GM12892 (cell line): ENCODE results near the gene ADO.

Experiments used
- POLR2A ChIP-seq: IDR thresholded peaks from 2 replicates; pipeline ENCODE4 v1.6.1; 2011; ENCODE audit warnings: low read depth, low read length, control low read depth
- POLR2AphosphoS5 ChIP-seq: IDR thresholded peaks from 2 replicates; pipeline ENCODE4 v1.6.1; 2011; ENCODE audit warnings: low read depth, low read length, control low read depth
- TAF1 ChIP-seq: IDR thresholded peaks from 2 replicates; pipeline ENCODE4 v1.6.1; 2011; ENCODE audit warnings: low read depth, mild to moderate bottlenecking, control low read depth, low read length, borderline replicate concordance

- peak; percentile 11; the same call in 1 of the 2 replicates for TF ChIP-seq POLR2AphosphoS5
- peak; percentile 13 for TF ChIP-seq POLR2A
- peak; percentile 10 for TF ChIP-seq TAF1
Measured at GRCh38 chr10:62816331-62817120, 12.0 kb downstream of the ADO start, which contains the start of gene EGR2.
